Posterior cingulate gyrus (tissue), 11 donors: ENCODE results near the gene CALN1.
"Not testable (repeated sequence)": the region's sequence is repeated elsewhere in the genome, so short reads cannot be mapped to it uniquely, and the experiment has no call there.

Experiments
- DNase-seq, 10 donors: peaks; one replicate each; pipeline versions ENCODE4 v3.0.0 to v3.0.0-alpha.2; 2020 to 2021; ENCODE audit warnings: mixed read lengths in 3 of 10
- intact Hi-C: fragments of 100-400 bp; cut with DNase I; formaldehyde crosslinking; loops from one replicate; pipeline ENCODE4 v1.15.1; 2023

The CALN1 gene

DNA sequence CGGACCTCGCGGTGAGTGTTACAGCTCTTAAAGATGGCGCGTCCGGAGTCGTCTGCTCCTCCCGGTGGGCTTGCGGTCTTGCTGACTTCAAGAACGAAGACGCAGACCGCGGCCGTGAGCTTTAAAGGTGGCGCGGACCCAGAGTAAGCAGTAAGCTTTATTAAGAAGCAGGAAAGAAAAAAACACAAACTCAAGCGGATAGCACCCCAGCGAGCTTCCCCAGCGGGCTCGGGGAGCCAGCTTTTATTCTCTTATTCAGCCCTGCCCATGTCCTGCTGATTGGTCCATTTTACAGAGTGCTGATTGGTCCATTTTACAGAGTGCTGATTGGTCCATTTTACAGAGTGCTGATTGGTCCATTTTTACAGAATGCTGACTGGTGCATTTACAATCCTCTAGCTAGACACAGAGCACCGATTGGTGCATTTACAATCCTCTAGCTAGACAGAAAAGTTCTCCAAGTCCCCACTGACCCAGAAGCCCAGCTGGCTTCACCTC lies at the start of gene CALN1:
Gene CALN1, minus strand, starts transcription at position 218 of the 498 bp plus-strand sequence.
- intact Hi-C loops = not testable (repeated sequence)
- DNase-seq = peak in 1 of 10 donors; percentile 44

DNA sequence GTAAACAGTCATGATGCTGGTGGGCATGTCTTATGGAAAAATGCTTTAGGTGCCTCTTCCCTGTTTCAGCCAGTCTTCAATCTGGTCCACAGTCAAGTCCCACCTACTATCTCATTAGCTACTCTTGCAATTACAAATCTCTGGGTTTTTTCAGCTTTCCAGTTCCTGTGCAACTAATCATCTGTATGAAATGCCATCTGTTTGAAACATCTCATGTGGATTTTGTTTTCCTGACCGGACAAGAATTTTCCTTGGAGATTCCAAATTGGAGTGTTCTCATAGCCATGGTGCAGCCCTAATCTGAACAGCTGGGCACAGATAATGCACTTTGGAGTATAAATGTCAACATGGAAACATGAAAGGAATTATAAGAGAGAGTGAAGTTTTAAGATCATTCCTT lies 41.3 kb upstream of the CALN1 start:
- intact Hi-C loops = no loop called here
- no peak for DNase-seq

DNA sequence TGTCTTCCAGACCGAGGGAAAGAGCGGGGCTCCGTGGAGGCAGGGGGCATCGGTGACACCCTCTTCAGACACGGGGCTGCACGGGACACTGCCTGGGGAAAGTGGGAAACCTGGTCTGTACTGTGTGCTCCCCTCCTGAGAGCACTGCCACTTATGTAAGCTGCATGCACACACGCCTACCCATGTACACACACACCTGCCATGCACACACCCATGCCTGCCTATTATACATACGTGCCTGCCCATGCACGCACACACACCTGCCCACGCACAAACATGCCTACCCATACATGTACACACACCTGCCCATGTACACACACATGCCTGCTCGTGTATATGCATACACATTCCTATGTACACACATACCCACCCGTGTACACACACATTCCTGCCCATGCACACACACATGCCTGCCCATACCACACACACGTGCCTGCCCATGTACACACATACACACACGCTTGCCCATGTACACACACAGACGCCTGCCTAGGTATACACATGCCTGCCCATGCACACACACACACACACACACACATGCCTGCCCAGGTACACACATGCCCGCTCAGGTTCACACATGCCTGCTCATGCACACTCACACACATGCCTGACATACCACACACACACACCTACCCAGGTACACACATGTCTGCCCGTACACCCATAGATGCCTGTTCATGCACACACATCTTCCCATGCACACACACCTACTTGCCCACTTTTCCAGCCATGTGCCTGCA lies 35.5 kb upstream of the CALN1 start:
- no peak for DNase-seq
- intact Hi-C loops = no loop called here

DNA sequence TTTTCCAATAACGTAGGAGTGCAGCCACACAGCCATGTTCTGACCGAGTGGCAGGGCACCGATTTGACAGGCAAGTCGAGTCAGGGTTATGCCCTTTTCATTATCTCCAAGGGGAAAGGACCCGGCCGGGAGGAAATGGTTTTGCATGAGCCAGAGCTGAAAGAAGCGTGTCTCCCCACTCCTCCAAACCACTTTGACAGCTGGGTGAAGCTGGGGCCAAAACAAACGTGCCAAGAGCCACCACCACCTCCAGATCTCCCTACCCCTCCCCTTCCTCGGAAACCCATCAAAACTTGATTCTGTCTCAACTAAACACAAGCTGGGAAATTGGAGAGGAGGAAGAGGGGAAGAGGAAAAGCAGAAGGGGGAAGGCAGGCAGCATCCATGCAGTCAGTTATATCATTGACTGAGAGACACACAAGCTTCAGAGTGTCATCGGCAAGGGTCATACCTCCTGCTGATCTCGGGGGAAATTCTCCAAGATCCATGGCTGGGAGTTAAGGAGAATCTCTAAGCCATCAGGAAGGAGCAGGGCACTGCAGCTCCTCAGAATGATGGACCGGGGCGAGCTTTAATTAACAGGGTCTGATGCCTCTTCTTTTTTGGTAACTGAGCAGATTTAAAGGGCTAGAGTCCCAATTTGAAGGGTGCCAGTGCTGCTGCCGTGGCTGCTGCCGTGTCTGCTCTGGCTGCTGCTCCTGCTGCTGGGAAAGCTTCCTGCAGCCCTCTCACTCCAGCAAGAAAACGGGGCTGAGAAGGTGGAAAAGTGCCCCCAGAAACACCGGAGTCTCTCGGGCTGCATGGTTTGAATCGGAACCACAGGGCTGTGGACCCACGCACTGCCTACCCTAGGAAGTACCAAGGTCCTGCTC lies 34.7 kb upstream of the CALN1 start:
- DNase-seq = peak in 3 of 10 donors; percentile 3 to 87 (median 10)
- intact Hi-C loops = no loop called here

DNA sequence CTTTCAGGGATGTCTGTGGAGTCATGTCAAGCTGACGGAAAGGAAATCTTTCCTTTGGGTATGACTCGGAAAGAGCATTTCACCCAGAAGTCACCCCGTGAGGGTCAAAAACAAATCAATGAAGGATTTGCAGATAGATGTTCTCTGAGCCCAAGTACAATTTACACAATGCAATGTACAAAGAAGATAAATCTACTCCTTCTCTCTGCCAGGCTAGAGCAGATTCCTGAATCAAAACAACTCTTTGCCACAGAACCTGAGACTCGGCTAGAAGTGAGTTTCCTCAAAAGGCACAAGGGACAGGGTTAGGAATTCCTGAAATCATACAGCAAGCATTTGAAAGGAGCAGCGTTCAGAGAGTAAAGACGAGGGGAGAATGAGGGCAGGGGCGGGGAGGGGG lies 34.0 kb upstream of the CALN1 start:
- no peak for DNase-seq
- intact Hi-C loops = no loop called here

DNA sequence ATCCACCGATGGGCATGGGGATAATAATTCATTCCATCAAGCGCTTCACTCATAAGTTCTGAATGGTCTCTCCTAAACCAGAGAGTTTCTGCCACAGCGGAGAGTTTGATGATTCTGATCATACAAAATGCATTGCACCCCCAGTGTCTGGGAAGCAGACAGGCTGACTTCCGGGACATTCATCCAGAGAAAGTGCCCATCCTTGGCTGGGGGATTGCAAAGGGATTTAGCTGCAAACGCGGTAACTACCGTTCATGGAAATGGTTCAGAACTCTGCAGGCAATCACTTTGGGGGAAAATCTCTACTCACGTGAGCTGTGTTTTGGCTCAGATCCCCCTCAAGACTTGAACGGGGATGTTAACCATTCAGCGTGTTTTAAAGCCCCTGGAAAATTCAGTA lies 33.4 kb upstream of the CALN1 start:
- intact Hi-C loops = no loop called here
- DNase-seq = no peak

DNA sequence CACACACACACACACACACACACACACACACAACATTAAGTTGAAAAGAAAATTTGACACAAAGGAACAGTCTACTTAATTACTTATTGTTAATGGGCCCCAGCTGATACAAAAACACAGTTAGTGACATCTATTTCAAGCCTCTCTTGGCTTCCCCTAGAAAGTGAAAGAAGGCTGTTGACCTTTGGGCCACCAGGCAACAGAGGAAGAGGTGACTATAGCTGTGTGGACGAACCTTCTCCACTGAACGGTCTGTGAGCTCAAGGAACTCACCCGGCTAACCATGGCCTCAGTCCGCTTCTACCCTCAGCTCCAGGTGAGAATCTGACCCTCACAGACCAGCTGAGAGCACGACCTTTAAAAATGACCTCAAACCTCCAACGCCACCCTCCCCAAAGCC lies 32.9 kb upstream of the CALN1 start:
- intact Hi-C loops = no loop called here

DNA sequence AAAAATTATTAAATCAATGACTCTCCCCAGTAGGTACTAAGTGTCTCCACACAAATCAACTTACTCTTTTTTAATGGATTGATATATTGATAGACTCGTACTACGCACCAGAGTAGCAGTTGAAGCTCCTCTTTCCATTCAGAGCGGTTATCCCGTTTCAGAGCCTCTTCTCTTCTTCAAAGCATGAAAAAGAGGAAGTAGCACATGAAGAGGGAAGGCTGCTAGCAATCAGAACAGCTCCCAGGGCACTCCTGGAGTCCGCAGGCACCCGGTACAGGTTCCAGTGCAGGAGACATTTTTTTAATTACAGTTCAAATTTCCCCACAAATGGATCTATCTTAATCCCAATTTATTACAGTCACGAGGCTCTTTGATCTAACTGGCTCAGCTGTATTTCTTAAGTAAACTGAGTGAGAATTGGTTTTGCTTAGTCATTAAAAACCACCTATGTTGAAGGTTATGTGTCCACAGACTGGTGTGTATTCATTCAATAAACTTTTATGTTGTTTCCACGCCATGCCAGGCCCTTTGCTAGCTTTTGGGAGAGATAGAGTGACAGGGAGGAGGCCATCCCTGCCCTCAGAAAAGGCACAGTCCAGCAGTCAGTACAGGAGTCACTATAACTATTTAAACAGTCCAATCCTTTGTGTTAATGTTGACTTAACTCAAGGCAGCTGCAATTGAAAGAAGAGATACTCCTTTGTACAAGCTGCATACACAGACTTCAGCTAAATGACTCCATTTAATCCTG lies 32.1 kb upstream of the CALN1 start:
- peak in 1 of 10 donors; percentile 13 for DNase-seq
- intact Hi-C loops = no loop called here

More for the DNA sequence above, 32.9 kb upstream of the CALN1 start:
- DNase-seq = no peak

DNA sequence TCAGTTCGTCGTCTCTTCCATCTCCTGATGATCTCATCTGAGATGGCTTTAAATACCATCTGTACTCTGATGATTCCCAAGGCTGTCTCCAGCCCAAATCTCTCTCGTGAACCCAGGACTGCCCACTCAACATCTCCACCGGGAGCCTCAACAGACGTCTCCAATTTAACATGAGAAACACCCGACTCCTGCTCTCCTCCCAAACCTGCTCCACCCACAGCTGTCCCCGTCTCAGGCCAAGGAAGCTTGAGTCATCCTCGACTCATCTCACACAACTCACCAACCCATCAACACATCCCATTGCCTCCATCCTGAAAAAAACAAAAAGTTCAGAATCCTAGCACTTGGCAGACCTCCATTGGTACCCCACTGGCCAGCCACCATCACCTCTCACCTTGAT lies 29.7 kb upstream of the CALN1 start:
- intact Hi-C loops = no loop called here
- peak in 8 of 10 donors; percentile 38 to 88 (median 56) for DNase-seq

DNA sequence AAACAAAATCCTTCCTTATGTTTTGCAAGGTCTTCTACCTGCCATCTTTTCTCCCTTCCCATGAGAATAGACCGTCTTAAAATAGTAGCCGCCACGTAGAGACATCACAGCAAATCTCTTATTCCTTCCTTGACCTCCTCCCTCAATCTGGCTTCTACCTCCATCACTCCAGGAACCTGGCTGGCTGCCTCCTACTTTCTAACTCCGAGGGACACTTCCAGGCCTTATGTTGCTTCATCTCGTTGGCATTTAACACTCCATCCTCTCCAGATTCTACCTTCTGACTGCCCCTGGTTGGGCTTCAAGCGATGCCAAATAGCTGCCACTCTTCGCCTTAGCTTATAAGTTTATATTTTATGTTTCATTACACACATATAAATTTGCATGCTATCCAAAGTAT lies 26.4 kb upstream of the CALN1 start:
- intact Hi-C loops = no loop called here

DNA sequence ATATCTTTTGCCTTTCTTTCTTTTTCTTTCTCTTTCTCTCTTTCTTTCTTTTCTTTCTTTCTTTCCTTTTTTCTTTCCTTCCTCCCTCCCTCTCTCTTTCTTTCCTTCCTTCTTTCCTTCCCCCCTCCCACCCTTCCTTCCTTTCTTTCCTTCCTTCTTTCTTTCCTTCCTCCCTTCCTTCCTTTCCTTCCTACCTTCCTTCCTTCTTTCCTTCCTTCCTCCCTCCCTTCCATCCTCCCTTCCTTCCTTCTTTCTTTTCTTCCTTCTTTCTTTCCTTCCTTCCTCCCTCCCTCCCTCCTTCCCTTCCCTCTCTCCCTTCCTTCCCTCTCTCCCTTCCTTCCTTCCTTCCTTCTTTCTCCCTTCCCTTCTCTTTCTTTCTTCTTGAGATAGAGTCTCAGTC lies 25.5 kb upstream of the CALN1 start:
- no peak for DNase-seq
- intact Hi-C loops = no loop called here

More for the DNA sequence above, 26.4 kb upstream of the CALN1 start:
- peak in 1 of 10 donors; percentile 3 for DNase-seq

DNA sequence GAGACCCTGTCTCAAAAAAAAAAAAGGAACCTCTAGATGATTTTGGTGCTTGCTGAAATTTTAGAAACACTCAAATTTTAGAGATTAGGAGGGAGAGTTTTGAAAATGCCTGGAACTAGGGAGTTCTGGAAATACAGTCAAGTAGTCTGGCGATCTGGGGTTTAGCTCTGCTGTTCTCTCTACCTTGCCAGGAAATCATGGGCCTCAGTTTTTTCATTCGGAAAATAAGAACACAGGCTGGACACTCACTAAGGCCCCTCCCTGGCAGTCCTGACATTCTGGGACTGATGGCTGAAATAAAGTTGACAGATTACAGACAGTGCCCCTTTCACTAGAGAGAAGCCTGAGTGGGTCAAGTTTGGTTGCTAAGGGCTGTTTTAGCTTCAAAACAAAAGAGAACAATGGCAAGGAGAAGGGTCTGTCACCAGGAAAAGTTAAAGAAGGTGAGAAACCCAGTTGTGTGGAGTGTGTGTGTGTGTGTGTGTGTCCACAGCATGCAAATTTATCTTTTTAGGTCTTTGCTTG lies 25.0 kb upstream of the CALN1 start:
- intact Hi-C loops = no loop called here
- no peak for DNase-seq

DNA sequence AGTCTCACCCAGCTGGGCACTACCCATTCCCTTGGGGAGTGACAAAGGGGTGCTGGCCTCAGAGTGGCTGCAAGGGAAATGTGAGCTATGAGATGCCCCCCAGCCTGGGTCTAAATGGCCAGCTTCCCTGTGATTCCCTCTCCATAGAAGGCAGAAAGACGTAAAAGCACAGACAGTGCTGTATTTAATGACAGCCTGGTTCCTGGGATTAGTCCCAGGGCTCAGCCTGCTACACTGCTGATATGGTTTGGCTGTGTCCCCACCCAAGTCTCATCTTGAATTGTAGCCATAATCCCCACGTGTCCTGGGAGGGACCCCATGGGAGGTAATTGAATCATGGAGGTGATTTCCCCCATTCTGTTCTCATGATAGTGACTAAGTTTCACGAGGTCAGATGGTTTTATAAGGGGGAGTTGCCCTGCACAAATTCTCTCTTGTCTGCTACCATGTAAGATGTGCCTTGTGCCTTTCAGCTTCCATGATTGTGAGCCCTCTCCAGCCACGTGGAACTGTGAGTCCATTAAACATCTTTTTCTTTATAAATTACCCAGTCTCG lies 23.9 kb upstream of the CALN1 start:
- DNase-seq = peak in 1 of 10 donors; percentile 24
- intact Hi-C loops = no loop called here

DNA sequence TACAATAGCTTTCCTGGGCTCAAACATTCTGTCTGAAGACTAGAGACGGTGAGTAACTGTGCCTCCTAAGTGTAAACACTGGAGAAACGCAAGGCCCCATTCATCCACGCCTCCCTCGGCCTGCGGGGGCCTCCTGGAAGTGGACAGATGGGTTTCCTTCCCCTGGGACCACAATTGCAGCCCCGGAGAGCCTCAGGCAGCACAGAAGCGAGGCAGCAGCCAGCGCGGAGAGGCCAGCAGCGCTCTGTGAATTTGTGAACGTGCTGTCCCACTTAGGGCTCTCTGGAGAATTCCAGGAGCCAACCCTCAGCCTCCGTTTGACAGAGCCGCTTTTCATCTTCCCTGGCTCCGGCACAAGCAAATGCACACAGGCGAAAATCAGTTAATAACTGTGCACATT lies 23.2 kb upstream of the CALN1 start:
- intact Hi-C loops = no loop called here
- DNase-seq = peak in 4 of 10 donors; percentile 8 to 88 (median 52)

DNA sequence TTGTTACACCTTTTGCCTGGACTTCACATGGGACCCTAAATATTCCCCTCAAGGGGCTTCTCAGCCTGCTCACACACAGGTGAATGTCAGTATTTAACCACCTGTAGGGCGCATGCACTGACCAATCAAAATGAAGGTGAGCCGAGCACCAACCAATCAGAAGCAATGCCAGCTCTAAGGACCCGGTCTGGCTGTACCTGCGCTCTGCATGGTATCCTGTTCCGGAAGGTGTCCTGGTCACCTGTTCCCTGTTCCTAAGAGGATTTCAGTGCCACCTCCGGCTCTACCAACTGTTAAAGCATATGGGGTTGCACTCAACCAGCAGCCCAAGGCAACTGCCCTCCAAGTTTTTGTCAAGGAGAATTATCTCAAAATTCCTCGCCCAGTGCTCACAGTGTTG lies 18.4 kb upstream of the CALN1 start:
- intact Hi-C loops = no loop called here
- DNase-seq = peak in 1 of 10 donors; percentile 63

DNA sequence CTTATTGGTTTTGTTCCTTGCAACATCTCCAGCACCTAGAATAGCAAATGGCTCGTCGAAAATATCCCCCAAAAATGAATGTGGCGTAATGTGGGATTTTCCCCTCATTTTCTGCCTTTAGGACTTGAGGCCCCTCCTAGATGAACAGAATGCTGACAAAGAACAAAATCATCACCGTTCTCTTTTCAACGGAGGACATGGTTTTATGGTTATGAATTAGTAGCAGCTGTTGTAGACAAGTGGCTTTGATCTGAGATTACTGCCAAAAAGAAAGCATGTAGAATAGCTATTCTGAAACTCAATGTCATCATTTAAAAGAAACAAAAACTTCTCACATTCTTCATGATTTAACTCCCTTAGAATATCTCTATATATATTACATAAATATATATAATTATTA lies 17.2 kb upstream of the CALN1 start:
- no peak for DNase-seq
- intact Hi-C loops = no loop called here

DNA sequence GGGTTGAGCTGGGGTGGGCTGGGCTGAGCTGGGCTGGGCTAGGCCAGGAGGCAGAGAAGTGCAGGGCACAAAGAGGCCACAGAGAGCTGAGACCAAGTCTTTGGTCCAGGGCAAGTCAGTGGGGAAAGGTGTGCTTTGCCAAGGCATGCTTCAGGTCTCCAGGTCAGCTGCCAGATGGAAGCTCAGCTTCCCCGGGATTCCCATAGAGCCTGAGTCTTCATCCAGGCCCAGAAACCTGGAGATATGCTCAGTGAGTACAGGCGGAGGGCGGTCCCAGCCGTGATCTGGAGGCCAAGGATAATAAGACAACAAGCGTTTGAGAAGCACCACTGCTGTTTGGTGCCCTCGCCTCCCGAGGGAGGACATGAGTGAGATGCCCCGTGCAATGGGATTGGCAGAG lies 4.7 kb upstream of the CALN1 start:
- intact Hi-C loops = no loop called here
- DNase-seq = peak in 1 of 10 donors; percentile 52

DNA sequence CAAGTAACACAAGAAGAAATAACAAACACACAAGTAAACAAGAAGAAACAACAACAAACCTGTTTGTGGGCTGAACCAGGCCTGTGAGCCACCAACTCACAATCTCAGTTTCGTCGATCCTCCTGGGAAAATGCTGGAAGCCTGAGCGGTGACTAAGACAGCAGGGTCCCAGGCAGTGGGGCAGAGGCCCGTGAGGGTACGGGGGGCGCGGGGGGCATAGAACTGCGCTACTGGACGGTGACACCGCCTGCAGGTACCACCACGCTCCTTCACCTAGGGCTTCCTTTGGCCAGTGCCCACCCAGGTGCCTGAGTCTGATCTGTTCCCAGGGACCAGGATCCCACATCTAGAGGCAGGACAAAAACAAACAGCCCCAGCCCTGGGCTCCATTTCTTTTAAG lies 3.4 kb upstream of the CALN1 start:
- intact Hi-C loops = no loop called here
- peak in 1 of 10 donors; percentile 55 for DNase-seq

DNA sequence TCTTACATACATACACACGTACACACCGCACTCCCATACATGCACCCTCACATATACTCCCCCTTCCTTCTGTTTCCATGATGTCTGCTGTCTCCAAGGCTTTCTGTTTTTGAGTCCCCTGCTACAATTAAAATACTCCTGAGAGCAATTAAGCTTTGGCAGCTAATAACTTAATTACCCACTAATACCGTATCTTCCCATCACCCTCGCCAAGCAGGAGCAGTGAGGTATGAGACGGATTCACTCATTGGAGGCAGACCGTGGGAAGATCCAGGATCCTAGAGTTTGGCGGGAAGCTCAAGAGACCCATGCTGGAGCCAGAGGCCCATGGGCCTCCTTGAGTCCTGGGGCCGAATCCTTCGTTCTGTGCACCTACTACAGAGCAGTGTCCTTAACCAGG lies 1.7 kb upstream of the CALN1 start:
- DNase-seq = peak in 1 of 10 donors; percentile 36
- intact Hi-C loops = no loop called here

DNA sequence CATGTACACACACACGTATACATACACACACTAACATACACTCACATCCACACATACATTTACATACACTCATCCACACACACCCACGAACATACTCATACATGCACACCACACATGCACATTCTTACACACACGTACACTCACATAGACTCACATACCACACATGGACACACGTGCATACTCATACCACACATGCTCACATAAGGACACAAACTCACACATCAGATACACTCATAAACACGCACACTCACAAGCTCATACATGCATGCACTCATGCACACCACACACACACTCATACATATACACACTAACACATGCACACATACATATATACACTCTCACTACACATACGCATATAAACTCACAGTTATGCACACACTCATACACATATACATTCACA lies 1.2 kb upstream of the CALN1 start:
- DNase-seq = peak in 1 of 10 donors; percentile 1
- intact Hi-C loops = no loop called here
